K562 (cell line): ENCODE results near the gene CEACAM5. TPM values are rescaled to one million over a fixed set of nuclear protein-coding genes. Genes with fewer than 3 reads are reported as not detected.

ENCODE experiments used
- ATAC-seq: fragments of 200-7000 bp; cut with Tn5 transposase; 3 replicates; pipeline ENCODE4 v1.9.1; 2020; ENCODE audit warnings: moderate library complexity
- BruUV-seq: library from RNA; stranded (reverse); fragments of 400-500 nt; replicated peaks from 2 replicates; lab custom pipeline; 2021; lab: Mats Ljungman, UMichigan
- CTCF ChIA-PET: fragments of 300-600 bp; formaldehyde crosslinking; extraction: SDS; loops from one replicate; lab custom pipeline; 2021; ENCODE audit warnings: low intra/inter-chr PET ratio; lab: Yijun Ruan, JAX
- POLR2A ChIA-PET: fragments of 300-600, 350-650 bp; sonication (Branson Sonifier 250); formaldehyde crosslinking; extraction: SDS; loops from one replicate; lab custom pipeline; 2021; ENCODE audit warnings: antibody characterized with exemption, inconsistent platforms; lab: Yijun Ruan, JAX
- DNase-seq, 4 experiments: peaks; one replicate each; pipeline versions ENCODE4 v3.0.0 to v3.0.0-alpha.2; 2011 to 2018; ENCODE audit warnings: low spot score in 3 of 4, mixed read lengths in 3 of 4; ENCODE audit errors: extremely low read depth in 1 of 4
- FAIRE-seq: peaks from 2 replicates; lab custom pipeline; 2011; peaks lifted over from hg19 to GRCh38; lab: Jason Lieb, UNC
- H2AFZ ChIP-seq: 2 replicates; pipeline ENCODE4 v1.6.0; 2011; ENCODE audit warnings: low read depth, low read length, control low read depth, inconsistent platforms
- H3K27ac ChIP-seq: fragments of 200-600 bp; 3 replicates; pipeline ENCODE4 v1.8.0; 2011; ENCODE audit warnings: low read depth, mild to moderate bottlenecking, control low read depth, inconsistent platforms, low read length, moderate library complexity, mixed read lengths; ENCODE audit errors: extremely low read depth
- H3K27me3 ChIP-seq, 2 experiments: fragments of 300-600 bp in 1 of 2; 2 replicates in 1 of 2; 3 replicates in 1 of 2; pipeline versions ENCODE4 v1.6.0 to v1.8.0; 2011; ENCODE audit warnings: inconsistent platforms in 2 of 2, low read length in 2 of 2, mild to moderate bottlenecking in 1 of 2, mixed read lengths in 1 of 2, moderate library complexity in 1 of 2; ENCODE audit not compliant: control insufficient read depth in 2 of 2, insufficient read depth in 2 of 2
- H3K36me3 ChIP-seq: fragments of 300-600 bp; 3 replicates; pipeline ENCODE4 v1.8.0; 2011; ENCODE audit warnings: mild to moderate bottlenecking, low read length, inconsistent platforms; ENCODE audit not compliant: control insufficient read depth, insufficient read depth
- H3K4me1 ChIP-seq, 2 experiments: fragments of 200-600 bp in 1 of 2; replicated peaks in 1 of 2; 2 replicates in 1 of 2; 3 replicates in 1 of 2; pipeline versions ENCODE4 v1.5.1 to v1.8.0; 2011; ENCODE audit warnings: inconsistent platforms in 2 of 2, low read length in 2 of 2, mild to moderate bottlenecking in 1 of 2, mixed read lengths in 1 of 2, moderate library complexity in 1 of 2; ENCODE audit not compliant: control insufficient read depth in 2 of 2, insufficient read depth in 2 of 2
- H3K4me2 ChIP-seq: 2 replicates; pipeline ENCODE4 v1.6.1; 2011; ENCODE audit warnings: low read length, control low read depth, inconsistent platforms, mixed read lengths; ENCODE audit not compliant: insufficient read depth
- H3K4me3 ChIP-seq: fragments of 200-600 bp; sonication (generic), shearing (Covaris generic); 2 replicates; pipeline ENCODE4 v1.5.1; 2016; ENCODE audit warnings: control low read depth, inconsistent platforms
- H3K79me2 ChIP-seq: fragments of 200-600 bp; 3 replicates; pipeline ENCODE4 v1.8.0; 2011; ENCODE audit warnings: low read length, inconsistent platforms; ENCODE audit not compliant: control insufficient read depth, insufficient read depth
- H3K9ac ChIP-seq, 2 experiments: 2 replicates each; pipeline versions ENCODE4 v1.6.0 to v1.6.1; 2011; ENCODE audit warnings: low read depth in 2 of 2, low read length in 2 of 2, control low read depth in 1 of 2, inconsistent platforms in 1 of 2, mild to moderate bottlenecking in 1 of 2, mixed read lengths in 1 of 2; ENCODE audit not compliant: insufficient read depth in 1 of 2
- H3K9me1 ChIP-seq: one replicate; pipeline ENCODE4 v1.6.0; 2011; ENCODE audit warnings: inconsistent platforms, mild to moderate bottlenecking, low read length, moderate library complexity; ENCODE audit not compliant: control insufficient read depth, insufficient read depth
- H3K9me3 ChIP-seq: replicated peaks from 2 replicates; pipeline ENCODE4 v1.5.1; 2011; ENCODE audit warnings: low read depth, low read length, inconsistent platforms; ENCODE audit not compliant: control insufficient read depth, insufficient read depth
- H4K20me1 ChIP-seq: replicated peaks from 2 replicates; pipeline ENCODE4 v1.6.1; 2011; ENCODE audit warnings: low read length, inconsistent platforms, mixed read lengths; ENCODE audit not compliant: control insufficient read depth, insufficient read depth
- ARID2 ChIP-seq: fragments of 450-650 bp; IDR thresholded peaks from 2 replicates; pipeline ENCODE4 v1.6.1; 2017; ENCODE audit warnings: antibody characterized with exemption, mild to moderate bottlenecking
- CC2D1A ChIP-seq: fragments of 450-650 bp; IDR thresholded peaks from 2 replicates; pipeline ENCODE4 v1.6.1; 2017; ENCODE audit warnings: mild to moderate bottlenecking
- E2F3 ChIP-seq: fragments of 250-450 bp; sonication (Bioruptor Pico); IDR thresholded peaks from 2 replicates; pipeline ENCODE4 v1.4.0; 2020; ENCODE audit warnings: mild to moderate bottlenecking
- FOXJ3 ChIP-seq: sonication (generic); formaldehyde crosslinking; IDR thresholded peaks from 2 replicates; pipeline ENCODE4 v1.4.0; 2020; ENCODE audit warnings: mild to moderate bottlenecking, missing genetic modification reagents
- GTF2E2 ChIP-seq: fragments of 200-800 bp; sonication (Bioruptor generic); IDR thresholded peaks from 2 replicates; pipeline ENCODE4 v1.6.1; 2016; ENCODE audit warnings: missing genetic modification characterization, missing compliant biosample characterization
- MCM2 ChIP-seq: fragments of 450-650 bp; IDR thresholded peaks from 2 replicates; pipeline ENCODE4 v1.6.1; 2017; ENCODE audit warnings: low read depth, mild to moderate bottlenecking
- MEF2D ChIP-seq: conservative IDR thresholded peaks from 2 replicates; pipeline ENCODE4 v1.6.1; 2016; ENCODE audit warnings: low read depth, missing genetic modification characterization, missing compliant biosample characterization
- MTF1 ChIP-seq: fragments of 250-450 bp; sonication (Bioruptor Pico); IDR thresholded peaks from 2 replicates; pipeline ENCODE4 v1.9.0; 2021; ENCODE audit warnings: moderate library complexity, mild to moderate bottlenecking, inconsistent platforms, borderline replicate concordance
- NFRKB ChIP-seq: fragments of 450-650 bp; IDR thresholded peaks from 2 replicates; pipeline ENCODE4 v1.6.1; 2016; ENCODE audit warnings: low read depth
- NUFIP1 ChIP-seq: fragments of 450-650 bp; IDR thresholded peaks from 2 replicates; pipeline ENCODE4 v1.6.1; 2018; ENCODE audit not compliant: partially characterized antibody
- PATZ1 ChIP-seq: fragments of 250-450 bp; sonication (Bioruptor Pico); IDR thresholded peaks from 2 replicates; pipeline ENCODE4 v1.5.0; 2020; ENCODE audit warnings: mild to moderate bottlenecking, borderline replicate concordance
- SRSF9 ChIP-seq: fragments of 200-400 bp; formaldehyde crosslinking; IDR thresholded peaks from 2 replicates; pipeline ENCODE4 v1.6.1; 2017; ENCODE audit warnings: low read depth, low read length, borderline replicate concordance
- TBP ChIP-seq: optimal IDR thresholded peaks from 2 replicates; pipeline ENCODE3; 2011; ENCODE audit warnings: low read depth, low read length, improper control_type of control experiment
- YY1 ChIP-seq, 3 experiments: IDR thresholded peaks; 2 replicates each; pipeline ENCODE4 v1.6.1; 2011; ENCODE audit warnings: low read length in 2 of 3, mild to moderate bottlenecking in 2 of 3, moderate library complexity in 2 of 3, borderline replicate concordance in 1 of 3, control low read depth in 1 of 3, low read depth in 1 of 3; ENCODE audit not compliant: insufficient read depth in 3 of 3, insufficient replicate concordance in 2 of 3, control insufficient read depth in 1 of 3, insufficient read length in 1 of 3; ENCODE audit errors: extremely low read depth in 1 of 3
- ZBTB7A ChIP-seq: IDR thresholded peaks from 2 replicates; pipeline ENCODE4 v1.6.1; 2011; ENCODE audit warnings: low read depth, mild to moderate bottlenecking, low read length, moderate library complexity, borderline replicate concordance; ENCODE audit not compliant: control insufficient read depth
- ZNF124 ChIP-seq: sonication (generic); formaldehyde crosslinking; IDR thresholded peaks from 2 replicates; pipeline ENCODE4 v1.8.1; 2022; ENCODE audit warnings: missing genetic modification reagents
- ZNF644 ChIP-seq: fragments of 200-800 bp; sonication (Bioruptor generic); IDR thresholded peaks from 2 replicates; pipeline ENCODE4 v1.6.1; 2016; ENCODE audit warnings: low read depth, missing genetic modification characterization, missing compliant biosample characterization
- WGBS: fragments of 100-300 bp; shearing (Covaris generic); methylation state at CpG from one replicate; pipeline ENCODE4 v1.1.6; 2016; ENCODE audit warnings: low coverage, mixed read lengths; ENCODE audit not compliant: insufficient coverage; ENCODE audit errors: missing lambda C conversion rate; 5-methylcytosine and 5-hydroxymethylcytosine counted together
- in situ Hi-C: fragments of 300-500 bp; cut with MboI; formaldehyde crosslinking; loops from 4 replicates; pipeline ENCODE4 v1.15.0; 2018; ENCODE audit warnings: inconsistent platforms, mixed read lengths
- intact Hi-C: fragments of 100-400 bp; cut with micrococcal nuclease; formaldehyde crosslinking; loops from 2 replicates; pipeline ENCODE4 v1.14.2; 2022
- polyA plus RNA-seq, 8 experiments: library from polyadenylated mRNA; depleted of rRNA in 4 of 8; stranded (reverse) in 5 of 8; unstranded in 3 of 8; fragments of >200 nt; fragmentation: Nextera tagmentation in 2 of 8; fragmentation: Illumina TruSeq in 1 of 8; extraction: Ambion mirVana in 2 of 8; extraction: Trizol in 1 of 8; gene quantifications; 2 replicates each; pipeline versions ENCODE4 v1.2.1 to v1.2.3, GENCODE V29; 2011 to 2014; ENCODE audit warnings: inconsistent platforms in 1 of 8, missing spikeins in 1 of 8
- total RNA-seq, 7 experiments: library from RNA; depleted of rRNA in 6 of 7; stranded (reverse); fragments of >200 nt in 6 of 7; fragmentation: Illumina TruSeq in 2 of 7; extraction: Trizol in 2 of 7; gene quantifications; 2 replicates each; pipeline versions ENCODE4 v1.2.1 to v1.2.3, GENCODE V29; 2011 to 2021; ENCODE audit warnings: low replicate concordance in 1 of 7
- TF ChIP-seq, protein P1 (sequence below): sonication (generic); IDR thresholded peaks from 2 replicates; pipeline ENCODE4 v1.6.1; 2016

Gene CEACAM5
- total and polyA plus RNA-seq, 9 of the 15 experiments (the other 6 are each of a cell fraction or from before 2014, with no cell fraction given), result 0.33 TPM; not detected in 8

GRCh38 chr19:41726493-41726892, 18.1 kb downstream of the CEACAM5 start (continued):
- TF ChIP-seq MEF2D (tag) (no peak), ZBTB7A (no peak), ZNF644 (no peak), ZNF124 (CRISPR knock-in tag) (no peak), GTF2E2 (no peak), PATZ1 (CRISPR knock-in tag) (no peak), CC2D1A (no peak), MTF1 (CRISPR knock-in tag) (no peak)
- TF ChIP-seq, all 486 proteins: peak for 0

DNA sequence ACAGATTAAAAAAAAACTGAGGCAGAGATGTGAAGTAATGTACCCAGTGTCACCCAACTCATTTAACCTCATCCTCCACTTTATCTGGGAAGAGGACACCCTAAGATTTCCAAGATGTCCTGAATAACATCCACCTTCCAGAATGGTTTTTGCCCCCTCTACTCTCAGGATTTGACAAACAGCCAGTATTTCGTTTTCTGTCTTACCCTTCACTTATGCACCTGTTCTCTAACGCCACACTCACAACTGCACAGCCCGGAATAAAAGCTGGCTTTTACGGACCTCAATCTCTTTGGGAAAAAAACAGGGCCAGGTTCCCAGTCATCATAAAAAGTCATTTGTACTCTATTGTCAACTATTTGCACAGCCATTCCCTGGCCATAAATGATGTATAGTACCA, 25.7 kb downstream of the CEACAM5 start:
- ChIA-PET CTCF (no interaction called here), POLR2A (no interaction called here)
- Histone ChIP-seq H3K9ac (no peak overlapping the region), H3K79me2 (no peaks in the 10 kb centered on the region), H3K9me1 (no peaks in the 10 kb centered on the region), H3K9me3 (no peaks in the 10 kb centered on the region), H3K36me3 (no peaks in the 10 kb centered on the region), H3K4me3 (no peak overlapping the region), H3K27me3 (peaks cover 6 to 8% of the 10 kb centered on the region in 2 experiments; a peak in 2 of 5 replicates), H3K27ac (no peak overlapping the region), H3K4me2 (no peak overlapping the region), H4K20me1 (no peaks in the 10 kb centered on the region), H2AFZ (no peak overlapping the region), H3K4me1 (no peaks in the 10 kb centered on the region)
- no peak for ATAC-seq
- no TSS peak for BruUV-seq
- FAIRE-seq, result no peak
- no peak for DNase-seq
- intact Hi-C loops, result no loop called here
- in situ Hi-C loops, result no loop called here
- 0% methylated on average over 4 of the region's 4 CpGs for WGBS
- TF ChIP-seq ARID2 (no peak), TBP (no peak), SRSF9 (no peak), E2F3 (no peak), NFRKB (no peak), NUFIP1 (no peak), MCM2 (no peak), YY1 (IDR thresholded peaks at IDR 0.05; ENCODE audit: borderline replicate concordance in 1 of 3, control insufficient read depth in 1 of 3, extremely low read depth in 1 of 3, insufficient read depth in 3 of 3, insufficient read length in 1 of 3, insufficient replicate concordance in 2 of 3, low read depth in 1 of 3, low read length in 2 of 3) (no peak), FOXJ3 (CRISPR knock-in tag) (no peak)
- TF ChIP-seq, protein P1, sequence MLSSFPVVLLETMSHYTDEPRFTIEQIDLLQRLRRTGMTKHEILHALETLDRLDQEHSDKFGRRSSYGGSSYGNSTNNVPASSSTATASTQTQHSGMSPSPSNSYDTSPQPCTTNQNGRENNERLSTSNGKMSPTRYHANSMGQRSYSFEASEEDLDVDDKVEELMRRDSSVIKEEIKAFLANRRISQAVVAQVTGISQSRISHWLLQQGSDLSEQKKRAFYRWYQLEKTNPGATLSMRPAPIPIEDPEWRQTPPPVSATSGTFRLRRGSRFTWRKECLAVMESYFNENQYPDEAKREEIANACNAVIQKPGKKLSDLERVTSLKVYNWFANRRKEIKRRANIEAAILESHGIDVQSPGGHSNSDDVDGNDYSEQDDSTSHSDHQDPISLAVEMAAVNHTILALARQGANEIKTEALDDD, result no peak
